GM18526 (cell line): ENCODE results near the gene PDZD4.

Source experiments
- POLR2A ChIP-seq: IDR thresholded peaks from 3 replicates; pipeline ENCODE4 v1.6.1; 2011; ENCODE audit not compliant: insufficient read length; ENCODE audit errors: extremely low read depth

Gene PDZD4

GRCh38 chrX:153807976-153808375 lies 22.4 kb downstream of the PDZD4 start:
- no peak for TF ChIP-seq POLR2A

- no peak for TF ChIP-seq POLR2A
Measured at GRCh38 chrX:153806999-153807575, 23.3 kb downstream of the PDZD4 start.

GRCh38 chrX:153805436-153805835 lies 24.9 kb downstream of the PDZD4 start:
- TF ChIP-seq POLR2A, result no peak

GRCh38 chrX:153804621-153805020 lies 25.7 kb downstream of the PDZD4 start:
- TF ChIP-seq POLR2A, result no peak

GRCh38 chrX:153804100-153804595 lies 26.2 kb downstream of the PDZD4 start:
- no peak for TF ChIP-seq POLR2A

- TF ChIP-seq POLR2A, result no peak
Measured at GRCh38 chrX:153803211-153804099, 26.9 kb downstream of the PDZD4 start.

- TF ChIP-seq POLR2A, result no peak
Measured at GRCh38 chrX:153802513-153803045, 27.8 kb downstream of the PDZD4 start.

GRCh38 chrX:153801669-153802068 lies 28.7 kb downstream of the PDZD4 start:
- TF ChIP-seq POLR2A, result no peak

GRCh38 chrX:153800746-153801145 lies 29.6 kb downstream of the PDZD4 start:
- TF ChIP-seq POLR2A, result no peak

- TF ChIP-seq POLR2A, result no peak
Measured at GRCh38 chrX:153800177-153800722, 30.1 kb downstream of the PDZD4 start.

GRCh38 chrX:153799326-153799725 lies 31.0 kb downstream of the PDZD4 start:
- TF ChIP-seq POLR2A, result no peak

- TF ChIP-seq POLR2A, result no peak
Measured at GRCh38 chrX:153797415-153798015, 32.8 kb downstream of the PDZD4 start.

- TF ChIP-seq POLR2A, result no peak
Measured at GRCh38 chrX:153794897-153795816, 35.2 kb downstream of the PDZD4 start.
